ENCODE results near the gene SMARCD1.
"Not testable (repeated sequence)": the region's sequence is repeated elsewhere in the genome, so short reads cannot be mapped to it uniquely, and the experiment has no call there.

SMARCD1 gene

DNA sequence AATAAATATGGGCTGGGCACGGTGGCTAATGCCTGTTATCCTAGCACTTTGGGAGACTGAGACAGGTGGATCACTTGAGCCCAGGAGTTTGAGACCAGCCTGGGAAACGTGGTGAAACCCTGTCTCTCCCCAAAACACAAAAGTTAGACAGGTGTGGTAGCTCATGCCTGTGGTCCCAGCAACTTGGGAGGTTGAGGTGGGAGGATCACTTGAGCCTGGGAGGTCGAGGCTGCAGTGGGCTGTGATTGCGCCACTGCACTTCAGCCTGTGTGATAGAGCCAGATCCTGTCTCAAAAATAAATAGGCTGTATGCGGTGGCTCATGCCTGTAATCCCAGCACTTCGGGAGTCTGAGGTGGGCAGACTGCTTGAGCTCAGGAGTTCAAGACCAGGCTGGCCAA, 62.9 kb downstream of the SMARCD1 start:
- WGBS, 2 experiments (ENCODE audit: insufficient coverage in 2 of 2), result 92 to 100% methylated on average over 5 to 6 of the region's 6 CpGs
- peaks cover 23% of the 10 kb centered on the region for H3K36me3 ChIP-seq (ENCODE audit: control insufficient read depth, insufficient read depth, low read length)
- H3K4me1 ChIP-seq (ENCODE audit: control insufficient read depth, insufficient read depth, low read length, poor library complexity, severe bottlenecking), result not testable (repeated sequence)

DNA sequence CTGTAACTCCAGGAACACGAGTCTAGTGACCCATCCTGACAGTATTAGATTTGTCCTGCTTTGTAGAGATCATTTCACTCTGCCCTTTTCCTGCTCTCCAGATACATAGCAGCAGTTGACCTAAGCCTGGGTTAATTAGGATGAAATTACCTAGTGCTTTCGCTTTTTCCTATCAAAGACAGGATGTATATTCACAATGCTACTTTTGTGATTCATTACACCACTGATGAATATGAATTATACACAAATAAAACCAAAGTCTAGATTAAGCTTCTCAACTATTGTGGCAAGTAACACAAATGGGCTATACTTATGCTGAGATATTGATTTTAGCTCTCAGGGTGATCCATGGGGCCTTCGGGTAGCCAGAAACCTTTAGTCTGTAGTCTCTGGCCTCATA, 64.2 kb downstream of the SMARCD1 start:
- no peak overlapping the region for H3K4me3 ChIP-seq (ENCODE audit: extremely low read depth, insufficient read depth, low read length, poor library complexity, severe bottlenecking)
- H3K36me3 ChIP-seq (ENCODE audit: control insufficient read depth, insufficient read depth, low read length), result peaks cover 21% of the 10 kb centered on the region
- no peaks in the 10 kb centered on the region for H3K9me3 ChIP-seq (ENCODE audit: control insufficient read depth, low read length)
- no peaks in the 10 kb centered on the region for H3K4me1 ChIP-seq (ENCODE audit: control insufficient read depth, insufficient read depth, low read length, poor library complexity, severe bottlenecking)
- no peak overlapping the region for H3K27ac ChIP-seq (ENCODE audit: low read depth, low read length, severe bottlenecking)
- WGBS, 2 experiments (ENCODE audit: insufficient coverage in 2 of 2), result 100% methylated on average over 1 of the region's 3 CpGs; no CpG with 5 or more reads in 1 of the 2 experiments

More for the DNA sequence above, 62.9 kb downstream of the SMARCD1 start:
- H3K4me3 ChIP-seq (ENCODE audit: extremely low read depth, insufficient read depth, low read length, poor library complexity, severe bottlenecking); H3K9me3 ChIP-seq (ENCODE audit: control insufficient read depth, low read length); H3K27ac ChIP-seq (ENCODE audit: low read depth, low read length, severe bottlenecking): not testable (repeated sequence)
